HG02798 (cell line): Measurements from ENCODE around the gene CHRND.
"Not testable (repeated sequence)": the region's sequence is repeated elsewhere in the genome, so short reads cannot be mapped to it uniquely, and the experiment has no call there.

ENCODE experiments used
- ATAC-seq: cut with Tn5 transposase; IDR thresholded peaks from one replicate; pipeline ENCODE4 v1.9.1; 2021; ENCODE audit warnings: mild to moderate bottlenecking; ENCODE audit not compliant: unreplicated experiment, poor library complexity

The CHRND gene

DNA sequence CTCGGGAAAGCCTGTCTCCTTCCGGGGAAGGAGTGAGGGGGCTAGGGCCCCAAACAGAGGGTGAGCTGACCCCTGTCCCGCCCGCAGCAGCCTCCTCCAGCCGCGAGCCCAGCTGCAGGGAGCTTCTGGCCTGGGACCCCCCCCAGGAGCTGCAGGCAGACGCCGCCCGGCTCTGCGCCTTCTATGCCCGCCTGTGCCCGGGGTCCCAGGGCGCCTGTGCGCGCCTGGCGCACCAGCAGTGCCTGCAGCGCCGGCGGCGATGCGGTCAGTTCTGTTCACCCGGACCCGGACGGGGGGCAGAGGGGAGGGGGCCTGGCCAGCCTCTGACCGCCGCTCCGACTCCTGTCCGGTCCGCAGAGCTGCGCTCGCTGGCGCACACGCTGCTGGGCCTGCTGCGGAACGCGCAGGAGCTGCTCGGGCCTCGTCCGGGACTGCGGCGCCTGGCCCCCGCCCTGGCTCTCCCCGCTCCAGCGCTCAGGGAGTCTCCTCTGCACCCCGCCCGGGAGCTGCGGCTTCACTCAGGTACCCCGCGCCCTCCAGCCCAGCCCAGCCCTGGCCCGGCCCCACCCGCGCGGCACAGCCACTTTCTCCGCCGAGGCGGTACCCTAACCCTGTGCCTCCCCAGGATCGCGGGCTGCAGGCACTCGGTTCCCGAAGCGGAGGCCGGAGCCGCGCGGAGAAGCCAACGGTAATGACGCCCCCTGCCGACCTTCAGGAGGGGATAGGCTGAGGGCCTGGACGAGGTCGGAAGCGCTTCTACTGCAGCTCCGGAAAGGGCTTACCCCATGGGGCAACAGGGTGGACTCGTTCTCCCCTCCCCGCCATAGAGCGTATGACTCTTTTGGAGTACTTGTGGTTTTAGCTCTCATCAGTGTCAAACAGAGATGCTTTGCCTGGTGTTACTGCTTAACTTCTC lies 2.0 kb upstream of the CHRND start:
- ATAC-seq: no peak

GRCh38 chr2:232524771-232525170 lies 1.2 kb upstream of the CHRND start:
- no peak for ATAC-seq

DNA sequence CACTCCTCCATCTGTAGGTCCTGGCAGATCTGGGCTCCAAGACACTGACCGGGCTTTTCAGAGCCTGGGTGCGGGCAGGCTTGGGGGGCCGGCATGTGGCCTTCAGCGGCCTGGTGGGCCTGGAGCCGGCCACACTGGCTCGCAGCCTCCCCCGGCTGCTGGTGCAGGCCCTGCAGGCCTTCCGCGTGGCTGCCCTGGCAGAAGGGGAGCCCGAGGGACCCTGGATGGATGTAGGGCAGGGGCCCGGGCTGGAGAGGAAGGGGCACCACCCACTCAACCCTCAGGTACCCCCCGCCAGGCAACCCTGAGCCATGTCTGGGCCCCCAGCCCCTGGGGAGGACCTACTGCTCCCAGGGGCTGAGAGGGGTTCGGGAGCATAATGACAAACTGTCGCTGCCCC lies 761 bp upstream of the CHRND start:
- no peak for ATAC-seq

DNA sequence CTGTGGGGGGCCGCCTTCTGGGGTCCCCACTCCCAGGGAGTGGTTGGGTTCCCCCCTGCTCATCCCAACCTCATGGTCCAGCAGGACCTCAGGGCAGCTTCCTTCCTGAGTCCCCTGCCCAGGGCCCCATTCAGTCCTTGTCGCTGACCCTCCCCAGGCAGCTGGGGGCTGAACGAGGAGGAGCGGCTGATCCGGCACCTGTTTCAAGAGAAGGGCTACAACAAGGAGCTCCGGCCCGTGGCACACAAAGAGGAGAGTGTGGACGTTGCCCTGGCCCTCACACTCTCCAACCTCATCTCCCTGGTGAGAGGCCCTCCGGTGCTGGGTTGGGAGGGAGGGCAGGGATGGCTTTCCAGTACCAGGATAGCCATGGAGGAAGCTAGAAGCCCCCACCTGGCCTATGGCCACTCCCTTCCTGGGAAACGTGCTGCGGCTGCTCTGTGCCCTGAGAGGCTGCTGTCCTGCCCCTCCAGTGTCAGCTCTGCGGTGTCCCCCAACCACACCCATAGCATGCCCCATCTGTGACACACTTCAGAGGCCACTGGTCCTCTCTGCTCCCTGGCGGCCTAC lies 497 bp downstream of the CHRND start:
- no peak for ATAC-seq

GRCh38 chr2:232527905-232528470 lies 2.0 kb downstream of the CHRND start:
- no peak for ATAC-seq

DNA sequence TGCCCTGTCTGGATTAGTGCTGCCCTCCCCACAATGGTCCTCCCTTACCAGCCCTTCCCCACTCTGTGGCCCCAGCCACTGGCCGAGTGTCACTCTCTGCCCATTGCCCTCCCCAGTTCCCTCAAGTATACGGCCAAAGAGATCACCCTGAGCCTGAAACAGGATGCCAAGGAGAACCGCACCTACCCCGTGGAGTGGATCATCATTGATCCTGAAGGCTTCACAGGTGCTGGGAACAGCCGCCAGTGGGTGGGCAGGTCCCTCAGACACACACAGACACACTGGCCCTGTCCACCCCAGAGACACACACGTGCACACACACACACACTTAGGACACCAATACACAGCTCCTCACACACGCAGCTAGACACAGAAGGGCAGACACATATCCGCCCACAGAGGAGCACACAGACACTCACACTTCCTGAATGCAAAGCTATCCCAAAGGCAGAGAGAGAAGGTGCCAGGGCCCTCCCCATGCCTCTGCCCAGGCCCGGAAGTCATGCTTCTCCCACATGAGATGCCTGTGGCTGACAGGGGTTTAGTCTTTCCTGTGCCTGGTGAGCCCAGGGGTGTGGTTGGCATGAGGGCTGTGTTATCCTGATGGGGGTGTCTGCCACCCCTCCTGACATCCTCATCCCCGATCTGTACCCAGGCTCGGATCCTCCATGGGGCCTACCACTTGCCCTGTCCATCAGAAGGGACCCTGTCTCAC lies 2.9 kb downstream of the CHRND start:
- ATAC-seq: no peak

DNA sequence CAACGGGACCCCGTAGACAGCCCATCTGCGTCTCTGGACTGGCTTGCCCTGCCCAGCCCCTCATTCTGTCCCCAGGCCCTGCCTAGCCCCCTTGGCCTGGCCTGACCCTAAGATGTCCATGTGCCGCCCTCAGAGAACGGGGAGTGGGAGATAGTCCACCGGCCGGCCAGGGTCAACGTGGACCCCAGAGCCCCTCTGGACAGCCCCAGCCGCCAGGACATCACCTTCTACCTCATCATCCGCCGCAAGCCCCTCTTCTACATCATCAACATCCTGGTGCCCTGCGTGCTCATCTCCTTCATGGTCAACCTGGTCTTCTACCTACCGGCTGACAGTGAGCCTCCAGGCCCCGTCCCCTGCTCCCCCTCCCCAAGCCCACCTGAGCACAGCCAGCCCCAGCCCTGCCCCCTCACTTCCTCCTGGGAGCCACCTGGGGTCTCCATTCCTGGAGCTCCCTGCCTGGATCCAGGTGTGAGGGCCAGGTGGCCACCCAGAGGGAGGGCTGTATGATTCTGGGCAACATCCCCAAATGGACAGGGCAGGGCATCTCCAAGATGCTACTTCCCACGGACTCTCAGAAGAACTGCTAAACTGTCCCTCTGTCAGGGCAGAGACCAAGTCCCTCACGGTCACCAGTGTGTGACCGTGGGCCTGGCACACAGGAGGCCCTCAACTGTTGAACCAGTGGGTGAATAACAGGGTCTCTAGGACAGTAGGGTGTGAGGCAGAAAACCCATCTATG lies 4.0 kb downstream of the CHRND start:
- ATAC-seq: no peak

DNA sequence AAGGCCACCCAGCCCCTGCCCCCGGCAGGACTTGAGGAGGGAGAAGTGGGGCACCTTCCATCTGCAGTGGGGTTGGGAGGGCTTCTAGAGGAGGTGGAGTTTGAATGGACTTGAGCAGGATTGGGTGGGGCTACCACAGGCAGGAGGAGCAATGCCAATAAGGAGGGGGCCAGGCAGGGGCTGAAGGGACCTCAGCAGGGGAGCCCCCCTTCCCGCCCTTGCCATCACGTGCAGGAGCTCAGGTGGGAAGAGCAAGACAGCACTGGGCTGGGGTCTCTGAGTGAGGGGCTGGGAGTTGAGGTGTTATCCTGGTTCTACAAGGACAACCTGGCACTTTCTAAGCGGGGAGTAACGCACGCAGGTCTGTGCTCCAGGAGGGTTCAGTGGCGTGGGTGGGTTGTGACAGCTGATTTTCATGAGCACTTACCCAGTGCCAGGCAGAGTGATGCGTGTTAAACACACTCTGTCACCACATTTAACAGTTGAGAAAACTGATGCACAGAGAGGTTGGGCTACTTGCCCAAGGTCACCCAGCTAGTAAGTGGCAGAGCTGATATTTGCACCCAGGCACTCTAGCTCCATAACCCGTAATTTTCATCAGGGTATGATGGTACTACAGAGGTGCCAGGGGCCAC lies 4.8 kb downstream of the CHRND start:
- no peak for ATAC-seq

GRCh38 chr2:232532419-232532818 lies 6.5 kb downstream of the CHRND start:
- no peak for ATAC-seq

DNA sequence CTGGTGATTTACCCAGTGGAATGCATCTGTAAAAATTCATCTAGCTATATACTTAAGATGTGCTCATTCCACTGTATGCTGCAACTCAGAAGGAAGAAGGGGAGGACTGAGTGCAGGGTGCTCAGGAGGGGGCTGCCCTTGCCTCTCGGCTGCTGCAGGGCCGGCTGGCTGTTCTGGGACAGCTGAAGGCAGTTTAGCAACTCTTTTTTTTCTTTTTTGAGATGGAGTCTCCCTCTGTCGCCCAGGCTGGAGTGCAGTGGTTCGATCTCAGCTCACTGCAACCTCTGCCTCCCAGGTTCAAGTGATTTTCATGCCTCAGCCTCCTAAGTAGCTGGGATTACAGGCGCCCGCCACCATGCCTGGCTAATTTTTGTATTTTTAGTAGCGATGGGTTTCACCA lies 6.9 kb downstream of the CHRND start:
- ATAC-seq: not testable (repeated sequence)

DNA sequence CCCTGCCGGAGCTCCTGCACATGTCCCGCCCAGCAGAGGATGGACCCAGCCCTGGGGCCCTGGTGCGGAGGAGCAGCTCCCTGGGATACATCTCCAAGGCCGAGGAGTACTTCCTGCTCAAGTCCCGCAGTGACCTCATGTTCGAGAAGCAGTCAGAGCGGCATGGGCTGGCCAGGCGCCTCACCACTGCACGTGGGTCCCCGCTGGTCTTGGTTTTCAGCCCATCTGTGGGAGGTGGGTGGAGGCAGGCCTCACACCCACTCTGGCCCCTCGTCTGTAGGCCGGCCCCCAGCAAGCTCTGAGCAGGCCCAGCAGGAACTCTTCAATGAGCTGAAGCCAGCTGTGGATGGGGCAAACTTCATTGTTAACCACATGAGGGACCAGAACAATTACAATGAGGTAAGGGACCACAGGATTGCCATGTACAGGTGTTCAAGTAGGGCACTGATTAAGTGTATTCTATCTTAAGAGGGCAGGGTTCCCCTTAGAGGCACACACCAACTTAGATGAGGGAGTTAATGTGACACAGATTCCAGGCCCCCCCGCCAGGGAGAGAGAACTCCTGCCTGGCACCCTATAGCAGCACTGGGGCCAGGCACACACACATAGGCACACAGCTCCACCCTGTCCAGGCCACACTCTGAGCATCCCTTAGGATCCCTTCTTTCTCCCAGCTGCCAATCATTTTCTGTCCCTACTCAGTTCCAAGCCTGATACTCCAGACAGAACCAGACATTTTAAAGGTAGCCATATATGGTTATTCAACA lies 8.2 kb downstream of the CHRND start:
- ATAC-seq: no peak

GRCh38 chr2:232534940-232535651 lies 9.1 kb downstream of the CHRND start:
- no peak for ATAC-seq

- ATAC-seq: no peak
Observed at GRCh38 chr2:232535761-232536530, 10.0 kb downstream of the CHRND start.

- no peak for ATAC-seq
Observed at GRCh38 chr2:232537079-232537478, 11.1 kb downstream of the CHRND start.

GRCh38 chr2:232537499-232537898 lies 11.5 kb downstream of the CHRND start:
- ATAC-seq: no peak

DNA sequence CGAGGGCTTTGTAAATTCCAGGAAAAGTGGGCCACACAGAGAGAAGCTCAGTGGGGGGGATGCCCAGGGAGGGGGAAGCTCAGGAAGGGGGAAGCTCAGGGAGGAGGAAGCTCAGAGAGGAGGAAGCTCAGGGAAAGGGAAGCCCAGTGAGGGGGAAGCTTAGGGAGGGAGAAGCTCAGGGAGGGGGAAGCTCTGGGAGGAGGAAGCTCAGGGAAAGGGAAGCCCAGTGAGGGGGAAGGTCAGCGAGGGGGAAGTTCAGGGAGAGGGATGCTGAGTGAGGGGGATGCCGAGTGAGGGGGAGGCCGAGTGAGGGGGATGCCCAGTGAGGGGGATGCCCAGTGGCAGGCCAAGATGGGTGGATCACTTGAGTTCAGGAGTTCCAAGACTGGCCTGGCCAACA lies 12.7 kb downstream of the CHRND start:
- no peak for ATAC-seq

GRCh38 chr2:232539298-232540231 lies 13.6 kb downstream of the CHRND start, which contains the start of gene CHRNG:
Gene CHRNG (plus strand): TSS chr2:232539692. CDS start chr2:232539748, 56 bp downstream.
- ATAC-seq: no peak
